Measurements from ENCODE around the gene AIRE.
"Not testable (repeated sequence)": the region's sequence is repeated elsewhere in the genome, so short reads cannot be mapped to it uniquely, and the experiment has no call there.

The AIRE gene

DNA sequence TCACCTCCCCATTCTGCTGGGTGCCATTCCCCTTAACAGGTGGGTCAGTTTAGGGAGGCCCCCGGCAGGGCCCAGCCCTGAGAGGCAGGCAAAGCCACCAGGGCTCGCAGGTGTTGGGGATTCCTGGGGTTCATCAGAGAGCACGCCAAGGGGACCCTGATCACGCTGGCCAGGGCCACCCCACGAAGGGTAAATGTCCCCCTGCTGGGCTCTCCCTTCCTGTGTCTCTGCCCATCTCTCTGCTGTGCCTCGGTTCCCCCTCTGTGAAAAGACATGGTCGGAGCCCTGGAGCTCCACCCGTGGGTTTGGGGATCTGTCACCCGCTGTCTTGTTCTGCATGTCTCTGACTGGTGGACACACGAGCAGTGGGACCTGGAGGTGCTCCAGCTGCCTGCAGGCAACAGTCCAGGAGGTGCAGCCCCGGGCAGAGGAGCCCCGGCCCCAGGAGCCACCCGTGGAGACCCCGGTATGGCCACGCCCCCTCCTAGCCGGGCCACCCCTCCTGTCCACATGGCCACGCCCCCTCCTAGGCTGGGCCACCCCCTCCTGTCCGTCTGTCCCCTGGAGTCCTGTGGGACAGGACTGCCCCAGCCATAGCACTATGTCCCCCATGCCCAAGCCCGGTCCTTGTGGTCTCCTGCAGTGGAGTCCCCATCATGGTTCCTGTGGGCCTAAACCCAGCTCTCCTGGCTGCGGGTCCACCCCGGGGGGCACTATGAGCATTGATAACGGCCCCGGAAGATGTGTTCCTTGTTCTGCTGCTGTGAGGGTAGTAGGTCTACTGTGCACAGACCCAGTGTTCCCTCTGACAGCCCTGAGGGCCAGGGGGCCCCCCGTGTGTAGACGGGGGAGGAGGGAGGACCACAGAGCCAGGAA, 6.5 kb downstream of the AIRE start:
- no peak for DNase-seq (ENCODE audit: low spot score)

- no peak for DNase-seq (ENCODE audit: low spot score)
Observed at GRCh38 chr21:44292812-44293195, 7.1 kb downstream of the AIRE start.

DNA sequence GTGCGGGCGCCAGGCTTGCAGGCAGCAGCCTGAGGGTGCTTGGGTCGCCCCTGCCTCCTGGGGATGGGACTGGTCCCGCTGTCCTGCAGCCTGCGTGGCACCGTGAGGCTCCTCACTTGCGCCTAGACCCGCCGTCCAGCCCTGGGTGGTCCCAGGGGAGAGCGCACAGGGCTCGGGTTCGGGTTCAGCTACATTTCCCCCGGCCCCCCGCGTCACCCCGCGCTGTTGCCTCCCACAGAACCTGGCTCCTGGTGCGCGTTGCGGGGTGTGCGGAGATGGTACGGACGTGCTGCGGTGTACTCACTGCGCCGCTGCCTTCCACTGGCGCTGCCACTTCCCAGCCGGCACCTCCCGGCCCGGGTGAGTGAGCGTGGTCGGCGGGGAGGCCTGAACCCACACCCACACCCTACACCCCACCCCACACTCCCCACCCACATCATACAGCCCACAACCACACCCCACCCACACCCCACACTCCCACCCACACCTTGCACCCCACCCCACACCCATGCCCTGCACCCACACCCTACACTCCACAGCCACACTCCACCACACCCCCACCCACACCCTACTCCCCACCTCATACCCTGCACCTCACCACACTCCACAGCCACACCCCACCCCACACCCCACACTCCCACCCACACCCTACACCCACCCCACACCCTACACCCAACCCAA, 8.0 kb downstream of the AIRE start:
- DNase-seq (ENCODE audit: low spot score): peak; percentile 24

GRCh38 chr21:44294391-44295162, 8.9 kb downstream of the AIRE start:
- no peak for DNase-seq (ENCODE audit: low spot score)

GRCh38 chr21:44295163-44295573, 9.5 kb downstream of the AIRE start:
- no peak for DNase-seq (ENCODE audit: low spot score)

- no peak for DNase-seq (ENCODE audit: low spot score)
Observed at GRCh38 chr21:44295646-44296045, 10.0 kb downstream of the AIRE start.

DNA sequence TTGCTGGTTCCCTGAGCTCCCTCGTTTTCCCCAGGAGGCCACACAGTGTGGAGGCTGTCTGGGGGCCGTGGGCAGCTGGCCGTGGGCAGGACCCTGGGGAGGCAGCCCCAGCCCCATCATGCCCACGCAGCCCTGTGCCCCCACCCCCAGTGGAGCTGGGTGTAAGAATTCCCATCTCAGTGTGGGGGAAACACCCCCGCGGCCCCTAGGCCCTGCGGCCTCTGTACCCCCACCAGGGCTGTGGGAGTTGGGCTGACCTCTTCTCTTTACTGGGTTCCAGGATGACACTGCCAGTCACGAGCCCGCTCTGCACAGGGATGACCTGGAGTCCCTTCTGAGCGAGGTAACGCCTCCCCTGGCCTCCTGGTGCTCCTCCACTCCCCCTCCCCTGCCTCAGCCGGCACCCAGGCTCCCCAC, 10.4 kb downstream of the AIRE start:
- DNase-seq (ENCODE audit: low spot score): no peak

DNA sequence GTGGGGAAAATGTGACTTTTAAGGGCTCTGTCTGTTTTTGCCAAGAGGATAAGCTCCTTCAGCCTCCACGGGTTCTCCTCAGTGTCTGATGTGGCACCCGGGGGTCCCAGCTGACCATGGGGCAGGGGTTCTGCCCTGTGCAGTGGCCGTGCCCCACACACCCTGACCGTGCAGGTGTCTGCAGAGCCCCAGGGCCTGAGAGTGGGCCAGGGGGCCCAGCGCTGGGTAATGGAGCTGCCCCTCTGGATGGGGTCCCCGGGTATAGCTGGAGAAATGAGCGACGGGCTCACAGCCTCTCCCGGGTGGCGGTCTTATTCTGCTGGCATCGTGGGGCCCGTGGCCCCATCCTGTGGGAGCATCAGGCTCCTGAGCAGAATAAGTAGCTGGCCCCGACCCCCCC, 11.2 kb downstream of the AIRE start:
- no peak for DNase-seq (ENCODE audit: low spot score)

GRCh38 chr21:44297525-44298290, 12.0 kb downstream of the AIRE start:
- DNase-seq (ENCODE audit: low spot score): peak; percentile 76

DNA sequence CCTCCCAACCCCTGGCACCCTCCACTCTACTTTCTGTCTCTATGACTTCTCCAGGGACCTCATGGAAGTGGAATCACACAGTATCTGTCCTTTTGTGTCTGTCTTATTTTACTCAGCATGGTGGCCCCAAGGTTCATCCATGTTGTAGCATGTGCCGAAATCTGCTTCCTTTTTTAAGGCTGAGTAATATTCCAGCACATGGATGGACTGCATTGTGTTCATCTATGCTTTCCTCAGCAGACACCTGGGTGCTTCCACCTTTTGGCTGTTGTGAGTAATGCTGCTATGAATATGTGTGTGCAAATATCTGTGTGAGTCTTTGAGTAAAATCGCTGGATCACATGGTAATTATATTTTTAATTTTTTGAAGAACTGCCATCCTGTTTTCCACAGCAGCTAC, 12.6 kb downstream of the AIRE start:
- DNase-seq (ENCODE audit: low spot score): no peak

- DNase-seq (ENCODE audit: low spot score): no peak
Observed at GRCh38 chr21:44299085-44299457, 13.4 kb downstream of the AIRE start.

DNA sequence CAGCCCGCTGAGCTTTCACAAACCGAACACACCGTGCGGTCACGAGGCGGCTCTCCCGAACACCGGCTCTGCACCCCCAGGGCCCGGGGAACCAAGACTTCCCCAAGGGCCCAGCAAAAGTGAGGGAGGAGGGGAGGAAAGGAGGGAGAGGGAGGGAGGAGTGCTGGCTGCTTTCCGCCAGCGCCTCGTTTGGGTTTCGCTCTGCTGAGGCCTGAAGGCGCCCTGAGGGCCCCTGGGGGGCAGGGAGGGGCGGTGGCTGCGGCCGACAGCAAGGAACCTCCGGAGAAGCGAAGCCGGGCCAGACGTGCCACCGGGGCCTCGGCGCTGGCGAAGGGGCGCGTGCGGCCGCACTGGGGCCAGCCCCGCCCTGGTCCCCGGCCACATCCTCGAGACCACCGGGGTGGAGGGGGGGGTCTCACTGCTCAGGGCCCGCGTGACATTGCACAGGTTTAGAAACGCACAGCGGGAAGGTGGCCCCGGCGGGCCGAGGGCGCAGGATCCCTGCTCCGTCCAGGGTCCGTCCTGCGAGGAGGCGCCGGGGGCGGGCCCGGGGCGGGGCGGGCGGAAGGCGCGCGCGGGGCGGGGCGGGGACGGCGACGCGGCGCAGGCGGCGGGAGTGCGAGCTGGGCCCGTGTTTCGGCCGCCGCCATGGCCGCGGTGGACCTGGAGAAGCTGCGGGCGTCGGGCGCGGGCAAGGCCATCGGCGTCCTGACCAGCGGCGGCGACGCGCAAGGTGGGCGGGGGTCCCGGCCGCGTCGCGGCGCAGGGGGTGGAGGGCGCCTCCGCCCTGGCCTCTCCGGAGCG, 14.0 kb downstream of the AIRE start, which contains the start of gene PFKL:
Gene PFKL (plus strand): TSS at position 596 of the 804 bp plus-strand sequence. CDS start 53 bp downstream, at position 649.
- peak; percentile 35 for DNase-seq (ENCODE audit: low spot score)

DNA sequence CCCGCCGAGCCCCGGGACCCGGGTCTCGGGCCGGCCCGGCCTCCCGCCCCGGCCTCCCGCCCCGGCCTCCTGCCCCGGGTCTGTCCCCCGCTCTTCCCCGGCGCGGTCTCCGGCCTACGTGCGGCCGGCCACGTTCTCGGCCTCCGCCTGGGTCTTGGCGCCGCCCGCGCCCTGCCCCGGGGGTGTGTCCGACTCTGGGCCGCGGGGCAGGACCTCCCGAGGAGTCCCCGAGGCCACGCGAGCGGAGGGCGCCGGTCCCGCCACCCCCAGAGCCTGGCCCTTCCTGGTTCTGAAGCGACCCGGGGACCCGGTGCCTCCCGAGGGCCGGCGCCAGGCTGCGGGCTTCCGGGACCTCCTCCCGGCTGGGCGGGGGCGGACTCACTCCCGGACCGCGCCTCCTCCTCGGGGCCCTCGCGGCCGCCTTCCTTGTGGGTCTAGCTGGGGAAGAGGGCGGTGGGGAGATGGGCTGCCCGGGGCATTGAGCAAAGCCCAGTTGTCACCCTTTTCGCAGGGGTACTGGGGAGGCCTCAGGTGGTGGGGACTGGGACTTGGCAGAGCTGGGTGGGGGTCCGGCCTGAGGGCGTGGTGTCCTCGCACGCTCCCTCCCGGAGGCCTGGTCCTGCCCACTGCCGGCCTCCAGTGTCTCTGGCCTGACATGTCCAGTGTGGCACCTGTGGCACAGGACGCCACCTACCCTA, 14.7 kb downstream of the AIRE start:
- peak; percentile 50 for DNase-seq (ENCODE audit: low spot score)

- no peak for DNase-seq (ENCODE audit: low spot score)
Observed at GRCh38 chr21:44301141-44301540, 15.5 kb downstream of the AIRE start.

DNA sequence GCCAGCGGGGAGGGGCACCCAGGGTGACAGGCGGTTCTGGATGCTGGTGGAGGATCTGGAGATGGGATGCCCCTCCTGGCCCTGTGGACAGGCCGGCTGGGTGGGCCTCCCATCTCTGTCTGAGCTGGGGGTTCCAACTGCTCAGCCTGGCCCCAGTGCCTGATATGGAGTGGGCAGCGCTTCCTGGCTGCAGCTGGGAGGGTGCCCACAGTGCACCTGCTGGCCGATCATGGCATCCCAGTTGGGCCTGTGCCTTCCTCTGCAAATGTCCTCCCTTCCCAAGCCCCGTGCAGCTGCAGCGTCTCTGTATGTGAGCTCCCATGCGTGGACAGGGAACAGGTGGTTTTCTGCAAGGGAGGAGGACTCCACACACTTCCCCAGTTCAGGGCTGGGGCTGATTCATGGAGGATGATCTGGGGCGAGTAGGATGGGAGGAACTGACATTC, 16.3 kb downstream of the AIRE start:
- DNase-seq (ENCODE audit: low spot score): no peak

- DNase-seq (ENCODE audit: low spot score): not testable (repeated sequence)
Observed at GRCh38 chr21:44302573-44303401, 17.1 kb downstream of the AIRE start.

DNA sequence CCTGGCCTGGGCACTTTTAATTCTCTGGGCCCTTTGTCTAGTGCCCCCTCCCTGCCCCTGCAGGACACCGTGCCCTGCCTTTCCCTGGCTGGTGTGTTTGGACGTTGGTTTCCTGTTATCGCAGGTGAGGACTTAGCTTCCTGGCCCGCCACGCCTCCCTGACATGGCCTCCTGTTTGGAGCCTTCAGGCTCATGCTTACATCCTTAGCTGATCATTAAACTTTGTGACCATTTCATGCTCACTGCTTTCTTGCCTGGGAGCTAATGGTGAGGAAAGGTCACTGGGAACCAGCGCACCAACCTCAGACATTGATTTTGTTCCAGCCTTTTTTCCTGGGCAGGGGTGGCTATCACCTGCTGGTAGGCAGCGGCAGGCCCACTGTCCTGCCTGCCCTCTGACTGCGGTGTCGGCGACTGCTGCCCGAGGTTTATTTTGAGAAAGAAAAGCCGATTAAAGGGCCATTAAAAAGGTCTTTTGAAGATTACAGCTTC, 17.9 kb downstream of the AIRE start:
- DNase-seq (ENCODE audit: low spot score): no peak

DNA sequence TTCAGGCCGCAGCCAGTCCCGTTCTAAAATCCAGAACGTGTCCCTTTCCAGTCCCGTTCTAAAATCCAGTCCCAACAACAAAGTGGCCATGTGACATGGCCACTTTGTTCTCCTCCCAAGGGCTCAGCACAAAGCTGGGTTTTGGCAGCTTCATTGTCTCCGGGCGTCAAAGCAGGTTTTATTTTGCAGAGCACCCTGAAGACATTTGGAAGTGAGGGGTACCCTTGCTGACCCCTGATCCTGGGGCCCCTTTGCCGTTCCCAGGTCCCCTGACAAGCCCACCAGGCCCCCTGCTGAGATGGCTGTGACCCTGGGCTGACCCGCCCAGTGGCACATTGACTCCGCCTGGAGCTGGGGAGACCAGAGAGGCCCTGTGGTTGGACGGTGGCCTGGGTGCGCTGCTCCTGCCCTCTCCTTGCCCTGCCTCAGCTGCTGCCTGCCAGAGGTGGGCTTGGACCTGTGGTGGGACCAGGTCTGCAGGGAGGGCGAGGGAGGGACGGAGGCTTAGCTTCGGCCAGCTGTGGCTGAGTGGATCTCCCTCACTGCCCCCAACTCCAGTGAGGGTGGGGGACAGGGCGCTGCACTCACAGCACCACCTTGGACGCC, 18.4 kb downstream of the AIRE start:
- no peak for DNase-seq (ENCODE audit: low spot score)

- DNase-seq (ENCODE audit: low spot score): peak; percentile 40
Observed at GRCh38 chr21:44304877-44305293, 19.2 kb downstream of the AIRE start.
